ENCODE results near the gene SPATA32.

DNA sequence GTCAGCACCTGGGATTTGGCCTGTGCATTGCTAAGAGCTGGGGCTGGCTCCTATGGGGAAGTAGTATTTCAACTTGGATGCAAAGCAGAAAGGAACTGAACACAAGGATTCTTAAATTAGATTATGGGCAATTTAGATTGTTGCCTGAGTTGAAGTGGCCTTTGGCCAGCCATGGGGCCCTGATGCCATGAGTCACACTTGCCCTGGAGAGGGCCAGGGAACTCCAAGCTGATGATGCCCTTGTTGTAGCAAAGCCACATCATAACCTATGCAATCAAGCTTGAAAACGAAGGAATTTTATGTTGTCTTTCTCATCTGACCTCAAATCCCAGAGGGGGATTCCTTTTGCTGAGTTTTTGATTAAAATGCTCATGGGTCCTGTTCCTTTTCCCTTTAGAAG lies 3.9 kb upstream of the SPATA32 start:
- no peak for TF ChIP-seq EZH2 (IDR thresholded peaks at IDR 0.05; ENCODE audit: low read depth)
- TF ChIP-seq, protein P1, sequence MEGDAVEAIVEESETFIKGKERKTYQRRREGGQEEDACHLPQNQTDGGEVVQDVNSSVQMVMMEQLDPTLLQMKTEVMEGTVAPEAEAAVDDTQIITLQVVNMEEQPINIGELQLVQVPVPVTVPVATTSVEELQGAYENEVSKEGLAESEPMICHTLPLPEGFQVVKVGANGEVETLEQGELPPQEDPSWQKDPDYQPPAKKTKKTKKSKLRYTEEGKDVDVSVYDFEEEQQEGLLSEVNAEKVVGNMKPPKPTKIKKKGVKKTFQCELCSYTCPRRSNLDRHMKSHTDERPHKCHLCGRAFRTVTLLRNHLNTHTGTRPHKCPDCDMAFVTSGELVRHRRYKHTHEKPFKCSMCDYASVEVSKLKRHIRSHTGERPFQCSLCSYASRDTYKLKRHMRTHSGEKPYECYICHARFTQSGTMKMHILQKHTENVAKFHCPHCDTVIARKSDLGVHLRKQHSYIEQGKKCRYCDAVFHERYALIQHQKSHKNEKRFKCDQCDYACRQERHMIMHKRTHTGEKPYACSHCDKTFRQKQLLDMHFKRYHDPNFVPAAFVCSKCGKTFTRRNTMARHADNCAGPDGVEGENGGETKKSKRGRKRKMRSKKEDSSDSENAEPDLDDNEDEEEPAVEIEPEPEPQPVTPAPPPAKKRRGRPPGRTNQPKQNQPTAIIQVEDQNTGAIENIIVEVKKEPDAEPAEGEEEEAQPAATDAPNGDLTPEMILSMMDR (conservative IDR thresholded peaks at IDR 0.05): no peak

Data from PC-9 (cell line).